Heart left ventricle (tissue), 13 donors: ENCODE data around the gene EID3.

Experiments used
- CTCF ChIP-seq, 12 donors: fragments of 200-600 bp; sonication (generic) in 4 of 12; IDR thresholded peaks; one replicate each; pipeline versions ENCODE4 v1.5.0 to v1.8.0; 2018 to 2022; ENCODE audit warnings: antibody characterized with exemption in 12 of 12, mild to moderate bottlenecking in 5 of 12
- POLR2A ChIP-seq, 2 donors: fragments of 450-650 bp; IDR thresholded peaks; one replicate each; pipeline ENCODE4 v1.6.1; 2017; ENCODE audit warnings: antibody characterized with exemption in 2 of 2, mild to moderate bottlenecking in 2 of 2, moderate library complexity in 2 of 2
- donor health status: ischemic (EF 13 %, LVEDD 7.1; RV severe dilation, severe dysfunction).
- donor health status: DM: no; HTN: yes; CAD: no.
- donor health status: DM: no; HTN: no; CAD: no.
- donor health status: ischemic (EF 25% LVEDD 6.9; RV normal size, moderate dysfunction).
- donor health status: ischemic (EF 25% LVEDD 5.7; RV mildly dilated, moderate dysfunction).
- donor health status: ischemic (EF 35%, LVEDD 5.7; RV mildly dilated, moderate dysfunction).
- donor health status: nonischemic (EF 11% LVEDD 7.7; RV severe dilation, severe dysfunction).
- donor health status: DM: yes; HTN: yes; CAD: no.
- donor health status: PGD.
- donor health status: ischemic (EF 29% LVEDD 5.4; RV normal size, mild dysfunction).
- donor health status: nonischemic (EF 23%, LVEDD 6.1; RV moderate dilation, normal function).

GRCh38 chr12:104348994-104349494 is 45.5 kb downstream of the EID3 start:
- TF ChIP-seq CTCF (IDR thresholded peaks at IDR 0.05) (no peak), POLR2A (IDR thresholded peaks at IDR 0.05) (no peak)
